Neural crest cell (in vitro differentiated cells): Measurements from ENCODE around the gene MLST8. TPM values are rescaled to one million over a fixed set of nuclear protein-coding genes. Genes with fewer than 3 reads are reported as not detected.

Experiments used
- DNase-seq: peaks from one replicate; pipeline ENCODE4 v3.0.0; 2021; ENCODE audit warnings: low read depth, mixed read lengths, low spot score
- H3K27ac Mint-ChIP-seq: one replicate; pipeline ENCODE4 v1.8.0; 2021; ENCODE audit warnings: mild to moderate bottlenecking, mixed read lengths; ENCODE audit not compliant: unreplicated experiment
- H3K27me3 Mint-ChIP-seq: 2 replicates; pipeline ENCODE4 v1.8.0; 2021; ENCODE audit warnings: low read depth, mild to moderate bottlenecking, mixed read lengths
- H3K36me3 Mint-ChIP-seq: 2 replicates; pipeline ENCODE4 v1.8.0; 2021; ENCODE audit warnings: low read depth, mild to moderate bottlenecking, mixed read lengths
- H3K4me1 Mint-ChIP-seq: 2 replicates; pipeline ENCODE4 v1.8.0; 2021; ENCODE audit warnings: mixed read lengths
- H3K4me3 Mint-ChIP-seq: one replicate; pipeline ENCODE4 v1.8.0; 2021; ENCODE audit warnings: mild to moderate bottlenecking, mixed read lengths
- H3K9me3 Mint-ChIP-seq: 2 replicates; pipeline ENCODE4 v1.8.0; 2021; ENCODE audit warnings: mixed read lengths
- CTCF ChIP-seq: fragments of 200-600 bp; sonication (generic); conservative IDR thresholded peaks from 2 replicates; pipeline ENCODE4 v1.5.0; 2021; ENCODE audit warnings: antibody characterized with exemption, mild to moderate bottlenecking
- total RNA-seq: library from RNA; stranded (reverse); gene quantifications from 2 replicates; pipeline ENCODE4 v1.2.1, GENCODE V29; 2021

The MLST8 gene
- total RNA-seq, 1 donor from 2014 or later, result 68.1 TPM

DNA sequence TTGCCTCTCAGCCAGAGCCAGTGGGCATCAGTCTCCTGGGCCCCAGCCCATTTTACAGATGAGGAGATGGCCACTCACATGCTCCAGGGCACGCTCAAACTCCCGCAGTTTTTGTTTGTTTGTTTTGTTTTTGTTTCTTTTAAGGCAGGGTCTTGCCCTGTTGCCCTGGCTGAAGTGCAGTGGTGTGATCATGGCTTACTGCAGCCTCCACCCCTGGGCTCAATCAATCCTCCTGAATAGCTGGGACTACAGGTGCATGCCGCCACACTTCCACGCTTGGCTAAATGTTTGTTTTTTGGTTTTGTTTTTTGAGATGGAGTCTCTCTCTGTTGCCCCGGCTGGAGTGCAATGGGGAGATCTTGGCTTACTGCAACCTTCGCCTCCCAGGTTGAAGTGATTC lies 21.7 kb downstream of the MLST8 start:
- TF ChIP-seq CTCF, result no peak
- Mint-ChIP-seq H3K36me3 (no peaks in the 10 kb centered on the region), H3K9me3 (no peaks in the 10 kb centered on the region), H3K27ac (no peak overlapping the region), H3K4me3 (peak overlapping the region; percentile 81), H3K4me1 (peaks cover 15% of the 10 kb centered on the region), H3K27me3 (no peaks in the 10 kb centered on the region)
- DNase-seq, result no peak

- Mint-ChIP-seq H3K27ac (no peak overlapping the region), H3K4me3 (peak overlapping the region; percentile 57), H3K27me3 (no peaks in the 10 kb centered on the region), H3K4me1 (peaks cover 12% of the 10 kb centered on the region), H3K36me3 (no peaks in the 10 kb centered on the region), H3K9me3 (no peaks in the 10 kb centered on the region)
- no peak for DNase-seq
- TF ChIP-seq CTCF, result no peak
Measured at GRCh38 chr16:2228161-2228824, 23.0 kb downstream of the MLST8 start.

DNA sequence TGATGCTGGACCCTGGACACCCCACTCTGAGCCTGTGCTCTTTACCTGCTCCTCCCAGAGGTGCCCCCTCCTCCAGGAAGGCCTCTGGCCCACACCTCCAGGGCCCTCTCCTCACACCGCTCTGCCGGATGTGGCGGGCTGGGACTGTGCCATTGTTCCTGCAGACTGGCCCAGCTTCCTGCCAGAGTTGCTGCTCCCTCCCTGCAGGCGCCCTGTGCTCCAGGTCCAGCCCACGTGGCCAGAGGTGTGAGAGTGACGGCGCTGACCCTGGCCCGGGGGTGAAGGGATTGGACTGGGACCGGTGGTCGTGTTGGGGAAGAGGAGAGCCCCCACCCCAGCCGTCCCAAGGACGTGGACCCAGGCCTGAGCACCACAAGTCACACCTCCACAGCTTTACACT lies 23.8 kb downstream of the MLST8 start:
- no peak overlapping the region for H3K27ac Mint-ChIP-seq
- H3K4me3 Mint-ChIP-seq, result no peak overlapping the region
- no peaks in the 10 kb centered on the region for H3K36me3 Mint-ChIP-seq
- no peaks in the 10 kb centered on the region for H3K27me3 Mint-ChIP-seq
- DNase-seq, result no peak
- H3K9me3 Mint-ChIP-seq, result no peaks in the 10 kb centered on the region
- H3K4me1 Mint-ChIP-seq, result peaks cover 9% of the 10 kb centered on the region
- TF ChIP-seq CTCF, result no peak

GRCh38 chr16:2229632-2230250 lies 24.5 kb downstream of the MLST8 start:
- no peaks in the 10 kb centered on the region for H3K36me3 Mint-ChIP-seq
- H3K27ac Mint-ChIP-seq, result no peak overlapping the region
- H3K4me3 Mint-ChIP-seq, result no peak overlapping the region
- DNase-seq, result no peak
- no peak for TF ChIP-seq CTCF
- H3K9me3 Mint-ChIP-seq, result no peaks in the 10 kb centered on the region
- H3K4me1 Mint-ChIP-seq, result peaks cover 5% of the 10 kb centered on the region
- no peaks in the 10 kb centered on the region for H3K27me3 Mint-ChIP-seq

DNA sequence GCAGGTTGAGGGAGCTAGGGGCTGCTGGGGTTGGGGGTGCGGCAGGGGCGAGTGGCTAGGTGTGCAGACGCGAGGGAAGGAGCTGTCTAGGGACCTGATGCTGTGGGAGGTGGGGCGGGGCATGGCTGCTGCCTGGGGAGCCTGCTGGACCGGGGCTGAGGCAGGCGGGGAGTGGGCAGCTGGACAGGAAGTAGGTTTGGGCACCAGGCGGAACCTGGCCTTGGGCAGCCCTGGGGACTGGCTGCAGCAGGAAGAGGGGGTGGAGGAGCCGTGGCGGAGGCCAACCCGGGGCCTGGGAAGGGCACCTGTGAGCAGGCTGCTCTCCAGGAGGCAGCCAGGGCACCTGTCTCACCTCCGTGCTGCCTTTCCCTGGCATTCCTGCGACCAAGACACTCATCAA lies 25.1 kb downstream of the MLST8 start:
- no peak for TF ChIP-seq CTCF
- no peak for DNase-seq
- Mint-ChIP-seq H3K27me3 (peaks cover 1% of the 10 kb centered on the region), H3K36me3 (peaks cover under 1% of the 10 kb centered on the region), H3K4me1 (peaks cover 5% of the 10 kb centered on the region), H3K4me3 (no peak overlapping the region), H3K9me3 (no peaks in the 10 kb centered on the region), H3K27ac (no peak overlapping the region)
